HG02943 (cell line): ENCODE measurements around the gene OR10H1.
"Not testable (repeated sequence)": the region's sequence is repeated elsewhere in the genome, so short reads cannot be mapped to it uniquely, and the experiment has no call there.

Experiments
- ATAC-seq: cut with Tn5 transposase; IDR thresholded peaks from one replicate; pipeline ENCODE4 v1.9.1; 2021; ENCODE audit warnings: mild to moderate bottlenecking, low read depth, moderate library complexity; ENCODE audit not compliant: unreplicated experiment

Gene OR10H1

GRCh38 chr19:15776991-15777970 lies 38.2 kb downstream of the OR10H1 start:
- no peak for ATAC-seq

GRCh38 chr19:15776264-15776663 lies 39.2 kb downstream of the OR10H1 start:
- ATAC-seq: no peak

- ATAC-seq: no peak
Measured at GRCh38 chr19:15775249-15775648, 40.2 kb downstream of the OR10H1 start.

- ATAC-seq: not testable (repeated sequence)
Measured at GRCh38 chr19:15774159-15774558, 41.3 kb downstream of the OR10H1 start.

GRCh38 chr19:15769586-15769985 lies 45.9 kb downstream of the OR10H1 start:
- ATAC-seq: no peak

- no peak for ATAC-seq
Measured at GRCh38 chr19:15759962-15760565, 55.4 kb downstream of the OR10H1 start.

GRCh38 chr19:15758379-15758778 lies 57.1 kb downstream of the OR10H1 start:
- no peak for ATAC-seq
